PC-9 (cell line): ENCODE data around the gene RAB7A. TPM values are rescaled to one million over a fixed set of nuclear protein-coding genes. Genes with fewer than 3 reads are reported as not detected.
"Not testable (repeated sequence)": the region's sequence is repeated elsewhere in the genome, so short reads cannot be mapped to it uniquely, and the experiment has no call there.

ENCODE experiments used
- BruUV-seq: library from RNA; stranded (reverse); fragments of 400-500 nt; replicated peaks from 2 replicates; lab custom pipeline; 2021; lab: Mats Ljungman, UMichigan
- CTCF ChIA-PET: fragments of 300-600 bp; sonication (Branson Sonifier 250); formaldehyde crosslinking; loops from one replicate; lab custom pipeline; 2022; ENCODE audit warnings: antibody characterized with exemption; lab: Charles Lee
- POLR2A ChIA-PET: fragments of 300-600 bp; sonication (Branson Sonifier 250); formaldehyde crosslinking; loops from one replicate; lab custom pipeline; 2022; ENCODE audit warnings: antibody characterized with exemption; ENCODE audit not compliant: unreplicated experiment; lab: Charles Lee
- DNase-seq, 2 experiments: peaks; one replicate each; pipeline versions ENCODE4 v3.0.0 to v3.0.0-alpha.2; 2015 to 2022; ENCODE audit warnings: mixed read lengths in 1 of 2
- H2AFZ ChIP-seq: fragments of 200-600 bp; sonication (generic); 2 replicates; pipeline ENCODE4 v1.8.1; 2017; ENCODE audit warnings: antibody characterized with exemption
- H3F3A ChIP-seq: fragments of 200-600 bp; sonication (generic); 2 replicates; pipeline ENCODE4 v1.8.1; 2017; ENCODE audit warnings: antibody characterized with exemption, mild to moderate bottlenecking, low read depth; ENCODE audit not compliant: insufficient read depth
- H3K27ac ChIP-seq: fragments of 200-600 bp; sonication (generic); 2 replicates; pipeline ENCODE4 v1.6.1; 2016; ENCODE audit warnings: mixed run types
- H3K27me3 ChIP-seq: fragments of 200-600 bp; sonication (generic); 2 replicates; pipeline ENCODE4 v1.6.1; 2016; ENCODE audit warnings: low read depth, mixed run types; ENCODE audit not compliant: insufficient read depth
- H3K36me3 ChIP-seq: fragments of 200-600 bp; sonication (generic); 2 replicates; pipeline ENCODE4 v1.6.1; 2016; ENCODE audit warnings: low read depth, mixed run types
- H3K4me1 ChIP-seq: fragments of 200-600 bp; sonication (generic); replicated peaks from 2 replicates; pipeline ENCODE4 v1.6.1; 2016; ENCODE audit warnings: mixed run types; ENCODE audit not compliant: insufficient read depth
- H3K4me2 ChIP-seq: fragments of 200-600 bp; sonication (generic); 2 replicates; pipeline ENCODE4 v1.6.1; 2017; ENCODE audit warnings: mixed run types
- H3K4me3 ChIP-seq: fragments of 200-600 bp; sonication (generic); 2 replicates; pipeline ENCODE4 v1.6.1; 2016; ENCODE audit warnings: mixed run types
- H3K79me2 ChIP-seq: fragments of 200-600 bp; sonication (generic); 2 replicates; pipeline ENCODE4 v1.6.1; 2017; ENCODE audit warnings: low read depth, mixed run types
- H3K9me2 ChIP-seq: fragments of 200-600 bp; sonication (generic); 2 replicates; pipeline ENCODE4 v1.8.1; 2017; ENCODE audit warnings: mild to moderate bottlenecking; ENCODE audit not compliant: insufficient read depth
- H3K9me3 ChIP-seq: fragments of 200-600 bp; sonication (generic); 2 replicates; pipeline ENCODE4 v1.8.1; 2016; ENCODE audit warnings: low read depth; ENCODE audit not compliant: insufficient read depth
- H4K20me1 ChIP-seq: fragments of 200-600 bp; sonication (generic); 2 replicates; pipeline ENCODE4 v1.8.1; 2017; ENCODE audit not compliant: insufficient read depth
- CTCF ChIP-seq: fragments of 200-600 bp; sonication (generic); conservative IDR thresholded peaks from 2 replicates; pipeline ENCODE4 v1.6.1; 2017; ENCODE audit warnings: mixed run types, antibody characterized with exemption, mild to moderate bottlenecking, moderate library complexity
- EZH2 ChIP-seq: fragments of 200-600 bp; sonication (generic); IDR thresholded peaks from 2 replicates; pipeline ENCODE4 v1.8.0; 2017; ENCODE audit warnings: antibody characterized with exemption, low read depth
- intact Hi-C: fragments of 100-400 bp; cut with micrococcal nuclease; formaldehyde crosslinking; loops from one replicate; pipeline ENCODE4 v1.10.0; 2022; ENCODE audit not compliant: unreplicated experiment
- total RNA-seq: library from RNA; stranded (reverse); gene quantifications from 2 replicates; pipeline ENCODE4 v1.2.3, GENCODE V29; 2021

RAB7A gene
- total RNA-seq, 1 experiment from 2014 or later = 319 TPM

GRCh38 chr3:128749035-128749434 is 23.1 kb downstream of the RAB7A start:
- TF ChIP-seq EZH2 = no peak
- no peak for TF ChIP-seq CTCF
- no peak for DNase-seq
- H3K4me2 ChIP-seq = no peak overlapping the region
- H3K27ac ChIP-seq = no peak overlapping the region
- no peaks in the 10 kb centered on the region for H3K9me3 ChIP-seq
- no peak overlapping the region for H3K4me3 ChIP-seq
- H3K27me3 ChIP-seq = no peaks in the 10 kb centered on the region
- H4K20me1 ChIP-seq = peaks cover 95% of the 10 kb centered on the region
- H2AFZ ChIP-seq = no peak overlapping the region
- H3K36me3 ChIP-seq = peaks cover 5% of the 10 kb centered on the region; the same call in 1 of the 2 replicates
- POLR2A ChIA-PET = interaction anchor here (0.5 kb wide), 1 partner anchor 574 kb away, joined by 47 read pairs; no protein-coding TSS in a partner anchor
- BruUV-seq = no TSS peak
- CTCF ChIA-PET = no interaction called here
- intact Hi-C loops = no loop called here
- no peaks in the 10 kb centered on the region for H3K9me2 ChIP-seq
- peaks cover 14% of the 10 kb centered on the region; the same call in 1 of the 2 replicates for H3F3A ChIP-seq
- peaks cover 100% of the 10 kb centered on the region for H3K79me2 ChIP-seq
- H3K4me1 ChIP-seq = no peaks in the 10 kb centered on the region

- H3K36me3 ChIP-seq, POLR2A ChIA-PET, intact Hi-C loops, H3K9me3 ChIP-seq, H3K4me2 ChIP-seq, H3K4me3 ChIP-seq, H3K4me1 ChIP-seq, CTCF ChIA-PET, H3K27ac ChIP-seq, DNase-seq, H2AFZ ChIP-seq, H3K27me3 ChIP-seq, H3K9me2 ChIP-seq, BruUV-seq: not testable (repeated sequence)
- Histone ChIP-seq H4K20me1 (peaks cover 95% of the 10 kb centered on the region), H3K79me2 (peaks cover 100% of the 10 kb centered on the region), H3F3A (peaks cover 14% of the 10 kb centered on the region; the same call in 1 of the 2 replicates)
Observed at GRCh38 chr3:128749561-128749960, 23.6 kb downstream of the RAB7A start.

GRCh38 chr3:128753715-128754114 is 27.7 kb downstream of the RAB7A start:
- H3K4me2 ChIP-seq = no peak overlapping the region
- no peak for DNase-seq
- no peak overlapping the region for H3K27ac ChIP-seq
- ChIA-PET POLR2A (interaction anchor here (0.6 kb wide), 1 partner anchor 51 kb away, joined by 3 read pairs; no protein-coding TSS in a partner anchor), CTCF (no interaction called here)
- peaks cover 92% of the 10 kb centered on the region for H4K20me1 ChIP-seq
- H2AFZ ChIP-seq = no peak overlapping the region
- peaks cover 95% of the 10 kb centered on the region for H3K79me2 ChIP-seq
- no TSS peak for BruUV-seq
- H3K27me3 ChIP-seq = no peaks in the 10 kb centered on the region
- 0 out of 2 replicates have a peak, but pooled peaks cover 7% of the 10 kb centered on the region for H3K36me3 ChIP-seq
- peaks cover 18% of the 10 kb centered on the region for H3F3A ChIP-seq
- no peaks in the 10 kb centered on the region for H3K9me2 ChIP-seq
- no peaks in the 10 kb centered on the region for H3K4me1 ChIP-seq
- no peak for TF ChIP-seq EZH2
- TF ChIP-seq CTCF = no peak
- no peaks in the 10 kb centered on the region for H3K9me3 ChIP-seq
- intact Hi-C loops = no loop called here
- H3K4me3 ChIP-seq = no peak overlapping the region

GRCh38 chr3:128760042-128760441 is 34.1 kb downstream of the RAB7A start:
- H3K9me2 ChIP-seq = no peaks in the 10 kb centered on the region
- CTCF ChIA-PET = no interaction called here
- no peak for TF ChIP-seq EZH2
- TF ChIP-seq CTCF = no peak
- no TSS peak for BruUV-seq
- H3K27ac ChIP-seq = no peak overlapping the region
- no peak for DNase-seq
- no peaks in the 10 kb centered on the region for H3K4me1 ChIP-seq
- H3K27me3 ChIP-seq = no peaks in the 10 kb centered on the region
- H3F3A ChIP-seq = peaks cover 20% of the 10 kb centered on the region
- peaks cover 91% of the 10 kb centered on the region for H3K79me2 ChIP-seq
- POLR2A ChIA-PET = interaction anchor here (0.6 kb wide), 1 partner anchor 392 kb away, joined by 6 read pairs; no protein-coding TSS in a partner anchor
- 0 out of 2 replicates have a peak, but pooled peaks cover 3% of the 10 kb centered on the region for H3K36me3 ChIP-seq
- no peak overlapping the region for H3K4me2 ChIP-seq
- no peaks in the 10 kb centered on the region for H3K9me3 ChIP-seq
- no peak overlapping the region for H2AFZ ChIP-seq
- H4K20me1 ChIP-seq = peaks cover 82% of the 10 kb centered on the region
- intact Hi-C loops = no loop called here
- H3K4me3 ChIP-seq = no peak overlapping the region
